ENCODE measurements around the gene SELENON.

The SELENON gene

GRCh38 chr1:25757846-25758185, 42.2 kb upstream of the SELENON start:
- no peak overlapping the region for H3K4me3 ChIP-seq (ENCODE audit: low read depth, low read length)
- no peak for TF ChIP-seq CTCF (IDR thresholded peaks at IDR 0.05; ENCODE audit: low read depth, low read length)

GRCh38 chr1:25758466-25759070, 41.4 kb upstream of the SELENON start:
- H3K4me3 ChIP-seq (ENCODE audit: low read depth, low read length) = no peak overlapping the region
- TF ChIP-seq CTCF (IDR thresholded peaks at IDR 0.05; ENCODE audit: low read depth, low read length) = no peak

- no peak for TF ChIP-seq CTCF (IDR thresholded peaks at IDR 0.05; ENCODE audit: low read depth, low read length)
- no peak overlapping the region for H3K4me3 ChIP-seq (ENCODE audit: low read depth, low read length)
Observed at GRCh38 chr1:25760122-25760719, 39.8 kb upstream of the SELENON start.

- no peak overlapping the region for H3K4me3 ChIP-seq (ENCODE audit: low read depth, low read length)
- TF ChIP-seq CTCF (IDR thresholded peaks at IDR 0.05; ENCODE audit: low read depth, low read length) = no peak
Observed at GRCh38 chr1:25760871-25761270, 39.1 kb upstream of the SELENON start.

GRCh38 chr1:25763493-25763892, 36.5 kb upstream of the SELENON start:
- TF ChIP-seq CTCF (IDR thresholded peaks at IDR 0.05; ENCODE audit: low read depth, low read length) = no peak
- no peak overlapping the region for H3K4me3 ChIP-seq (ENCODE audit: low read depth, low read length)

- no peak overlapping the region for H3K4me3 ChIP-seq (ENCODE audit: low read depth, low read length)
- TF ChIP-seq CTCF (IDR thresholded peaks at IDR 0.05; ENCODE audit: low read depth, low read length) = no peak
Observed at GRCh38 chr1:25765136-25765922, 34.7 kb upstream of the SELENON start.
